ENCODE measurements around the gene COL6A5.

DNA sequence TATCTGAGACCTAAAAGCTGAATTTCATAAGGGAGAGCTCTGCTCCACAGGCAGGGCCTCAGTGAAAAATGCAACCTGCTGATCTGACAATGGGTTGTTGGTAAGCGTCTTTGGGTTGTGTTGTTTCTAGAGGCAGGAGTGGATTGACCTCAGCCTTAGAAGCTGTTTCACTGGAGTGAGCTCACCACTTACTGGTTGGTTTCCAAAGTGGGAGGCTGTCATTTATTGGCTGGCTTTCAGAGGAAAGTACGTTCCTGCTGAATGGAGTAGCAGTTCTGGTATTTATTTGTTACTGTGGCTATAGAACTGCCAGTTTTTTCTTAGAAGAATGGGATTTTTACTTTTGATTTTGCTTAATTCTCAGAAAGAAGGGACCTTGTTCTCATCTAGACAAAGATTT is 29.3 kb upstream of the COL6A5 start:
- TF ChIP-seq, protein P1, sequence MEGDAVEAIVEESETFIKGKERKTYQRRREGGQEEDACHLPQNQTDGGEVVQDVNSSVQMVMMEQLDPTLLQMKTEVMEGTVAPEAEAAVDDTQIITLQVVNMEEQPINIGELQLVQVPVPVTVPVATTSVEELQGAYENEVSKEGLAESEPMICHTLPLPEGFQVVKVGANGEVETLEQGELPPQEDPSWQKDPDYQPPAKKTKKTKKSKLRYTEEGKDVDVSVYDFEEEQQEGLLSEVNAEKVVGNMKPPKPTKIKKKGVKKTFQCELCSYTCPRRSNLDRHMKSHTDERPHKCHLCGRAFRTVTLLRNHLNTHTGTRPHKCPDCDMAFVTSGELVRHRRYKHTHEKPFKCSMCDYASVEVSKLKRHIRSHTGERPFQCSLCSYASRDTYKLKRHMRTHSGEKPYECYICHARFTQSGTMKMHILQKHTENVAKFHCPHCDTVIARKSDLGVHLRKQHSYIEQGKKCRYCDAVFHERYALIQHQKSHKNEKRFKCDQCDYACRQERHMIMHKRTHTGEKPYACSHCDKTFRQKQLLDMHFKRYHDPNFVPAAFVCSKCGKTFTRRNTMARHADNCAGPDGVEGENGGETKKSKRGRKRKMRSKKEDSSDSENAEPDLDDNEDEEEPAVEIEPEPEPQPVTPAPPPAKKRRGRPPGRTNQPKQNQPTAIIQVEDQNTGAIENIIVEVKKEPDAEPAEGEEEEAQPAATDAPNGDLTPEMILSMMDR (conservative IDR thresholded peaks at IDR 0.05 in 1 of 2, IDR thresholded peaks at IDR 0.05 in 1 of 2; ENCODE audit: extremely low read depth in 1 of 2, insufficient read depth in 1 of 2, low read depth in 1 of 2, low read length in 2 of 2) = no peak
- no peak for TF ChIP-seq EZH2 (IDR thresholded peaks at IDR 0.05; ENCODE audit: borderline replicate concordance, low read length)
